Erythroblast (primary cell): ENCODE measurements around the gene DUSP19.

Experiments used
- GATA1 ChIP-seq: IDR thresholded peaks from 2 replicates; pipeline ENCODE4 v1.6.1; 2011; ENCODE audit warnings: low read depth, mild to moderate bottlenecking, control low read depth, low read length, moderate library complexity
- POLR2A ChIP-seq: IDR thresholded peaks from 2 replicates; pipeline ENCODE4 v1.6.1; 2011; ENCODE audit warnings: mild to moderate bottlenecking, low read length

DNA sequence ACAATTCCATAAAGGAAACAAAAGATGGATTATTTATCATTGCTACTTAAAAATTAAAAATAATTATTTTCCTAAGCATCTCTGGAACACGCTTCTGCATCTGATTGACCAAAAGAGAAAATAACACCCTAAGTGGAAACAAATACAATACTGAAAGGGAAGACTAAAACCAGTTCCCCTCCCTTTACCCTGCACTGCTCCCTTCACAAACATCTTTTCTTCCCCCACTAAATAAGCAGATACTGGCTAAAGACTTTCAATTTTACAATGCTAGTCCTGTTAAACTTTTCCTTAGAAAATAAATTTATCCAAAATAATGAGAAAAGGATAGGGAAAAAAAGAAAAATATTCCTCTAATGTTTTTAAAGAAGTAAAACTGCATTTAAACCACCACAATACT is 44.6 kb upstream of the DUSP19 start:
- TF ChIP-seq POLR2A (no peak), GATA1 (no peak)
